DND-41 (cell line): ENCODE results near the gene PIAS2.

Experiments
- EZH2 ChIP-seq: IDR thresholded peaks from 3 replicates; pipeline ENCODE4 v1.6.1; 2012; ENCODE audit warnings: borderline replicate concordance, low read depth, mild to moderate bottlenecking, moderate library complexity, low read length, inconsistent platforms; ENCODE audit not compliant: severe bottlenecking
- TF ChIP-seq, protein P1 (sequence below): IDR thresholded peaks from 2 replicates; pipeline ENCODE4 v1.5.1; 2012; ENCODE audit warnings: borderline replicate concordance, low read length, moderate library complexity, mild to moderate bottlenecking; ENCODE audit not compliant: poor library complexity, severe bottlenecking; ENCODE audit errors: extremely low read depth

DNA sequence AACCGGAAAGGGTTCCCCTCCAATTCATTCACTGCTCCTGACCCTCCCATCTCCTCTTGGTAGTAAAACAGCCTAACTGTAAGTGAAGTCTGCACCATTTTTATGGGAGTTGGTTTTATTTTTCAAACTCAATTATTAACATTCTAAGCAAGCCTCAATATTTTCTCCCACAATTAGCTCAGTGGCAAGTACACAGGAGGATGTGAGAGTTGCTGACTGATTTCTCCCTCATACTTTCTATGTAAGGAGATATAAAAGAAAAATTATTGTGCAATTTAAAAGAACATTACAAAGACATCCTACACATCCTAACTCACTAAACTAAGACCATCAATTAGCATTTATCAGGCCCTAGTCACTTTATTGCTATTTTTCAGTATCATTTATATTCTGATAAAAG, 73.9 kb downstream of the PIAS2 start:
- TF ChIP-seq, protein P1, sequence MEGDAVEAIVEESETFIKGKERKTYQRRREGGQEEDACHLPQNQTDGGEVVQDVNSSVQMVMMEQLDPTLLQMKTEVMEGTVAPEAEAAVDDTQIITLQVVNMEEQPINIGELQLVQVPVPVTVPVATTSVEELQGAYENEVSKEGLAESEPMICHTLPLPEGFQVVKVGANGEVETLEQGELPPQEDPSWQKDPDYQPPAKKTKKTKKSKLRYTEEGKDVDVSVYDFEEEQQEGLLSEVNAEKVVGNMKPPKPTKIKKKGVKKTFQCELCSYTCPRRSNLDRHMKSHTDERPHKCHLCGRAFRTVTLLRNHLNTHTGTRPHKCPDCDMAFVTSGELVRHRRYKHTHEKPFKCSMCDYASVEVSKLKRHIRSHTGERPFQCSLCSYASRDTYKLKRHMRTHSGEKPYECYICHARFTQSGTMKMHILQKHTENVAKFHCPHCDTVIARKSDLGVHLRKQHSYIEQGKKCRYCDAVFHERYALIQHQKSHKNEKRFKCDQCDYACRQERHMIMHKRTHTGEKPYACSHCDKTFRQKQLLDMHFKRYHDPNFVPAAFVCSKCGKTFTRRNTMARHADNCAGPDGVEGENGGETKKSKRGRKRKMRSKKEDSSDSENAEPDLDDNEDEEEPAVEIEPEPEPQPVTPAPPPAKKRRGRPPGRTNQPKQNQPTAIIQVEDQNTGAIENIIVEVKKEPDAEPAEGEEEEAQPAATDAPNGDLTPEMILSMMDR = no peak
- no peak for TF ChIP-seq EZH2
